Measurements from ENCODE around the gene GGN.
"Not testable (repeated sequence)": the region's sequence is repeated elsewhere in the genome, so short reads cannot be mapped to it uniquely, and the experiment has no call there.

GGN gene

DNA sequence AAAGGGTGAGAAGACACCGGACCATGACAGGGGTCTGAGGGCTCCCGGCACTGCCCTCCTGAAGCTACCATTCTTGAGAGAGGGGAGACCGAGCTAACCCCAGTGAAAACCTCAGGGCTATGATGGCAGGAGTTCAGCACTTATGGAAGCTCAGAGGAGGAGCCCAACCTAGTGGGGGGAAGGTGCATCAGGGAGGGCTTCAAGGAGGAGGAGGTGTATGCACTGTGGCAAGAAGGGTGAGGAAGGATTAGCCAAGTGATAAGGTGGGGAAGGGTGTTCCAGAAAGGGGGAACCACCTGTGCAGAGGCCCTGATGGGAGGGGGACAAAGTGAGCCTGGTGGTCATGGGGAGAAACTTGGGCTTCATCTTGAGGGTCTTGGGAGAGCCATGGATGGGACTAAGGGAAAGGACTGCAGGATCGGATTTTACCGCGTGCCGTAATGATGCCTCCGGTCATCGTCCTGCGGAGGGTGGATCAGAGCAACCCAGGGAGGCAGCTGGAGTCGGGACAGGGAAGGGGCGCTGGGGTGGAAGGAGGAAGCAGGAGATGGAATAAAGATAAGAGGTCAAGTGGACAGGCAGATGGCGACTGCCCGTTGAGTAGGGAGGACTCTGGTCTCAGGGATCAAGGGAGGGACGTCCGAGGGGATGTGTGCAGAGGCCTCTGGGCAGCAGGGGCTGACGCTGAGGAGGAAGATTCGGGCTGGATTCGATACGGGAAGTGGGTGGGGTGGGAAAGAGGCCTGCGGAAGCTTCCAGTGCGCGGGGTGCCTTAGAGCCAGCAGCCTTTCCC, 26.8 kb downstream of the GGN start:
- no peak for DNase-seq

DNA sequence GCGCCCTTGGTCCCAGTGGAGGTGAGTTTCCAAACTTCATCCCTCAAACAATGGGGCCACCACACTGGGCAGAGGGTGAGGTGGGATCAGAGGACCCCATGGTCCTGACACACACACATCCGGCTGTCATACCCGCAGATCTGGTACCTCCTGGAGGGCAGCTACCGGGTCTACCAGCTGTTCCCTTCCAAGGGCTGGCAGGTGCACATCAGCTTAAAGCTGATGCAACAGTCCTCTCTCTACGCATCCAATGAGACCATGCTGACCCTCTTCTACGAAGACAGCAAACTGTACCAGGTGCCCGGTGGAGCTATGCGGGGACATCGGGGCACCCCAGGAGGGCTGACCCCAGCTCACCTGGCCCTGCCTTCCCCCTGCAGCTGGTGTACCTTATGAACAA, 27.5 kb downstream of the GGN start:
- no peak for DNase-seq

DNA sequence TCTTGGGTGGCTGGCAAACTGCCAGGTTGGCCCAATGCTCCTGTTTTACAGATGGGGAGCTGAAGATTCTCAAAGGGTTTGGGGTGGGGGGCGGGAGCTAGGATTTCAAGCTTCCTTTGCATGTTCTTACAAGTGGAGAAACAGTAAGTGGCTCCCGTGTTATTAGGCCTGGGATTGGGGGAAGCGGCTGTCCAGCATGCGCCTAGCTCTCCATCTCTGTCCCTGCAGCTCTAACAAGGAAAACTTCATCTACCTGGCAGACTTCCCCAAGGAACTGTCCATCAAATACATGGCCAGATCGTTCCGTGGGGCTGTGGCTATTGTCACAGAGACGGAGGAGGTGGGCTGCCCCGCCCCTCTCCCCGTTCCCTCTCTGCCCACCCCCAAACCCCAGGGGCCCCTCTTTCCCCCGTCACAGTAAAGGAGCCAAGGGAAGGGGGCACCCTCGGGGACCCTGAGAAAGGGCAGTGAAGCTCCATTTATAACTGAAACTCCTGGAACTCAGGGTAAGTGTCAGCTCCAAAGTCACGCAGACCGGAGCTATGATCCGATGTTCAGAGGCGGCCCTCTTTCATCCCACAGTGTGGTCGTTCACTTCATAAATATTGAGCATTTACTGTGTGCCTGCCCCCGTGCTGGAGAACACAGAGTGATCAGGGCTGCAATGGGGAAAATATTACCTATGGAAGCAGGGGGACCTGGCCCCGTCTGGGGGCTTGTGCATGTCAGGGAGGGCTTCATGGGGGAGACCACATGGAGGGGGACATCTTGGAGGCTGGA, 28.4 kb downstream of the GGN start:
- no peak for DNase-seq

DNA sequence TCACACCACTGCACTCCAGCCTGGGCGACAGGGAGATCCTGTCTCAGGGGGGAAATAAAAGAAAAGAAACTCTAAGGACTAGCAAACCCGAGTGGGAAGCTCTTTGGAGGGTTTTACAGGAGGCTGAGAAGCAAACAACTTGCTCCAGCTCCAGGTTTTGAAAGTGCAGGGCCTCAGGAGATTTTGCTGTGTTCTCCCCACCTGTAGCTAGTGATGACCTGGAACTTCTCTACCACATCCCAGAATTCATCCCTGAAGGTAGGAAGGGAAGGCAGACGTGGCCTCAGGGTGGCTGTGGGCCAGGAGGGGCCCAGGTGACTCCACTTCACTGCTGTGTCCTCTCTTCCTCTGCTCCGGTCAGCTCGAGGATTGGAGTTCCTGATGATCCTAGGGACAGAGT, 29.8 kb downstream of the GGN start:
- DNase-seq, result no peak

DNA sequence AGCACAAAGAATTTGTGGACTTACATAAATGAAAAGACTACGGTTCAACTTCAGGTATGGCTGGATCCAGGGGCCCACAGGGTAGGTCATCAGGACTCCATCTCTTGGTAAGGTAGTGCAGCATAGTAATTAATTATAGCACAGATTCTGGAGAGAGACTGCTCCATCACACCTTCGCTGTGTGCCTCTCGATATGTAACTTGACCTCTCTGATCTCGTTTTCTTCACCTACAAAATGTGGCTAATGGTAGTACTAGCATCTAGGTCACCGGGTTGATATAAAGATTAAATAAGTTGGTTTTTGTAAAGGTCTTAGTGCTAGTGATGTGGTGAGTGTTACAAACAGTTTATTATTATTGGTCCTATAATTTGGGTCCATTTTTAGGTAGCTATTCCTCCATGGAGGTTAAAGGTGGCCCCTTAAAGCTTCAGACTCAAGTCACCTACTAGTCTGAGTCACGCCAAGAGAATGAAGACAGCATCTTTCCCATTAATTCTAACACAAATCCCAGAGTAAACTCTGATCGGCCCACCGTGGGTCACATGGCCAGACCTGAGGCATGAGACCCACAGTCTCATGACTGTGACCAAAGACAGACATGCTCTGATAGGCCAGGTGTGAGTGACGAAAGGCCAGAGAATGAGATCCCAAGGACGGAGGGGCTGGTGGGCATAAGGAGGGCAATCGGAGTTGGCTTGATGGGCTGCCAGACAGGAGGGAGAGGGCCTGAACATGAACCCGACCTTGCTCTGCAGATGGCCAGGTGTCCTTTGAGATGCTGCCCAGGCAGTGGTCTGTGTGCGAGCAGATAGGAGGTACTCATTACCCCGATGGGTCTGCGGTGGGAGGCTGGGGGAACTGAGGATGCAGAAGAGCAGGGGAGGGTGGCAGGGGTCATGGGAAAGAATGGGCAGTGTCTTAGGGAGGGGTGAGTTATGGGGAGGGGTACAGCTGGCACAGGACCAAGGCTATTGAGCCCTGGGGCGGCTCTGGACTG, 31.8 kb downstream of the GGN start:
- DNase-seq, result no peak

DNA sequence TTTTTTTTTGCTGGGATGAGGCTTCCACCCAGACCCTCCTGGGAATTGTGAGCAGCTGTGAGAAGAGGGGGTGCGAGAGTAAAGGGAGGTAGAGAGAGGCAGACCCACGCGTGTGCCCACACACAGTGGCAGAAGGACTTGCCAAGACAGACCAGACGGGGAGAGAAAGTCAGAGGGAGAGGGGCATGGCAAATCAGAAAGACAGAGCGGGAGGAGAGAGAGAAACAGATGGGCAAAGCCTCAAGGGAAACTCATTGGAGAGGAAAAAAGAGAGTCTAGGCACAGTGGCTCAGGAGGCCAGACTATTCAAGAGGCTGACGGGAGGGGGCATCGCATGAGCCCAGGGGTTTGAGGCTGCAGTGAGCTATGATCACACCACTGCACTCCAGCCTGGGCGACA, 35.2 kb downstream of the GGN start:
- no peak for DNase-seq

DNA sequence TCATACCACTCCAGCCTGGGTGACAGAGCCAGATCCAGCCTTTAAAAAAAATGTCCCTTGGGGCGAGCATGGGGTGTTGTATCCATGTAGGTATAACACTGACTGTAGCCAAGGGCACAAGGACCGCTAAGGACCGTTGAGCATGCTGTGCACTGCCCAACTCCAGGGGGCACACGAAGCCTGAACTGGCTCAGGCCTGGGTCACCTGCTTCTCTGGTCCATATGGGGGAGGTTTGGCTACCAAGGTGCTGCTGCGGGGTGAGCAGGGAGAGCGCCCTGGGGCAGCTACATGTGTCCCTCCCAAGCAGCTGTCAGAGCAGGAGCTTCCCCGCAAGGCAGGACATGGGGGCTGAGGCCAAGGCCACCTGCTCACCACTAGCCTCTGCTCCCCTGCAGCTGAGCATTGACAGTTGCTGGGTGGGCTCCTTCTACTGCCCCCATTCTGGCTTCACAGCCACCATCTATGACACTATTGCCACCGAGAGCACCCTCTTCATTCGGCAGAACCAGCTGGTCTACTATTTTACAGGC, 35.9 kb downstream of the GGN start:
- DNase-seq, result no peak

DNA sequence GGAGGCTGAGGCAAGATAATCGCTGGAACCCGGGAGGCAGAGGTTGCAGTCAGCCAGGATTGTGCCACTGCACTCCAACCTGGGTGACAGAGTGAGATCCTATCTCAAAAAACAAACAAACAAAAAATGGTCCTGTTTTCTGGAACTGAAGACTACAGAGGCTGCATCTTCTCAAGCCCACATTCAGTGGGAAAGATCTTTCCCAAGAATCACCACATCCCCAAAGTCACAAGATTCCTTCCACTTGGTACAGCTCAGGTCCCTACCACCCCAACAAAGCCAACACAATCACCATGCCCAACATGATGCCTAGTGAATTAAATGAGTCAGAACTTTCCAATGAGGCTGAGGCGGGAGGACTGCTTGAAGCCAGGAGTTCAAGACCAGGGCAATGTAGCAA, 37.0 kb downstream of the GGN start:
- no peak for DNase-seq

DNA sequence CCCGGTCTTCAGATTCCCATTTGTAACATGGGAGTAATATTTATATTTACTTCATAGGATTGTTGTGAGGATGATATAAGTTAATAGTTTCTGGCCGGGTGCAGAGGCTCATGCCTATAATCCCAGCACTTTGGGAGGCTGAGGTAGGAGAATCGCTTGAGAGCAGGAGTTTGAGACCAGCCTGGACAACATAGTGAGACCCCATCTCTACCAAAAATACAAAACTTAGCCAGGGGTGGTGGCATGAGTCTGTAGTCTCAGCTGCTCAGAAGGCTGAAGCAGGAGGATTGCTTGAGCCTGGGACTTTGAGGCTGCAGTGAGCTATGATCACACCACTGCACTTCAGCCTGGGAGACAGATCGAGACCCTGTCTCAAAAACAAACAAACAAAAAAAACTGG, 41.0 kb downstream of the GGN start:
- DNase-seq, result no peak

DNA sequence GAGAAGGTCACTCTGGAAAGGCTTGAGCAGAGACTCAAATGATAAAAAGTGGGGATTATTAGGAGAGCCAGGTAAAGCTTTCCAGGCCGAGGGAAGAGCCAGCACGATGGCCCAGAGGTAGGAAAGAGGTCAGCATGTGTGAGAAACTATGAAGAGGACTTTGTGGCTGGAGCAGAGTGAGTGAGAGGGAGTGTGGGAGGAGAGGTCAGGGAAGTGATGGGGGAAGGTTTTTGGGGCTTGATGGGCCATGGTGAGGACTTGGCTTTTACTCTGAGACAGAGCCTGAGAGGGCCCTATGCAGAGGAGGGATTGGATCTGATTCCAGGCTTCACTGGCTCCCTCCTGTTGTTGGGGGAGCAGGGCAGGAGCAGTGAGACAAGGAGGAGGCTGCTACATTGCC, 46.9 kb downstream of the GGN start:
- no peak for DNase-seq

DNA sequence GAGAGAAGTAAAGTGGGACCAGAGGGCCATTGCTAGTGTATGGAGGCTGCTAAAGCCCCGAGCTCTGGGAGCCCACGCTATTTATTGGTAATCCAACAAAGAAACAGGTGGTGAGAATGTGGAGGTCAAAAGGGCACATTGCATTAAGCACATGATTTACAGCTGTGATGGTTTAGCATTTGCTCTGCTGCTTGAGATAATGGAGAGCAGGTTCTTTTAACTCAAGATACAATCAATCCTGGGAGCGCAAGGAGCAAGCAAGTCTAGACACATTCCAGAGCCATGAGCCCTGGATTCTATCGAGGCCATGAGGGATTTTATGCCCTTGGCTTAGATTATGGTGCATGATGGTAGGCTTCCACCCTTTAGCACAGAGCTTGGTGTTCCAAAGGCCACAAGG, 48.8 kb downstream of the GGN start:
- not testable (repeated sequence) for DNase-seq

DNA sequence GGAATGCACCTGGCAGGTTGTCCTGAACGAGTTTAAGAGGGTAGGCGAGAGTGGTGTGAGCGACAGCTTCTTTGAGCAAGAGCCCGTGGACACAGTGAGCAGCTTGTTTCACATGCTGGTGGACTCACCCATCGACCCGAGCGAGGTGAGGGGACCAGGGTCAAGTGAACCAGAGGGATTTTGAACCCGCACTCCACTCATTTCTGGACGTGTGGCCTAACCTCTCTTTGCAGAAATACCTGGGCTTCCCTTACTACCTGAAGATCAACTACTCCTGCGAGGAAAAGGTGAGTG, 50.5 kb downstream of the GGN start:
- DNase-seq, result no peak

DNA sequence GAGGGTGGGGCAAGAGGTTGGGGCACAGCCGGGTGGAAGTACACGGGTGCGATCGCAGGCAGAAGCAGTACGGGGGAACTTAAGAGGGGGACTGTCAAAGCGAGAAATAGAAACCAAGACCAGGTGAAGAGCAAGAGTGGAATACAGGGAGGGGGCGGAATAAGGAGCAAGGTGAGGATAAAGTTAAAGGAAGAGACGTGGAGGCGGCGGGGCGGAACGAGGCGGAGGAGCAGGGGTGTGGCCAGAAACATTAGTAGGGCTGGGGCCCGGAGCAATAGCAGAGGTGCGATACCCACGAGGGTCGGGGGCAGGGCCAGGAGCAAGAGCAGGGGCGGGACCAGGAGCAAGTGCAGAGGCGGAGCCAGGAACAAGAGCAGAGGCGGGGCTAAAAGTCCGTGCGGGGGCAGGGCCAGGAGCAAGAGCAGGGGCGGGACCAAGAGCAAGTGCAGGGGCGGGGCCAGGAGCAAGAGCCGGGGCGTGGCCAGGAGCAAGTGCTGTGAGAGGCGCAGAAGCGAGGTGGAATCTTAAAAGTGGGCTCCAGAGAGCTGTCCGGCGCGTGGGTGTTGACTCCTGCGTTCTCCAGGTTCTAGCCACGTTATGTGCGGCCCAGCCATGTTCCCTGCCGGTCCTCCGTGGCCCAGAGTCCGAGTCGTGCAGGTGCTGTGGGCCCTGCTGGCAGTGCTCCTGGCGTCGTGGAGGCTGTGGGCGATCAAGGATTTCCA, 51.0 kb downstream of the GGN start:
- peak; percentile 93 for DNase-seq

DNA sequence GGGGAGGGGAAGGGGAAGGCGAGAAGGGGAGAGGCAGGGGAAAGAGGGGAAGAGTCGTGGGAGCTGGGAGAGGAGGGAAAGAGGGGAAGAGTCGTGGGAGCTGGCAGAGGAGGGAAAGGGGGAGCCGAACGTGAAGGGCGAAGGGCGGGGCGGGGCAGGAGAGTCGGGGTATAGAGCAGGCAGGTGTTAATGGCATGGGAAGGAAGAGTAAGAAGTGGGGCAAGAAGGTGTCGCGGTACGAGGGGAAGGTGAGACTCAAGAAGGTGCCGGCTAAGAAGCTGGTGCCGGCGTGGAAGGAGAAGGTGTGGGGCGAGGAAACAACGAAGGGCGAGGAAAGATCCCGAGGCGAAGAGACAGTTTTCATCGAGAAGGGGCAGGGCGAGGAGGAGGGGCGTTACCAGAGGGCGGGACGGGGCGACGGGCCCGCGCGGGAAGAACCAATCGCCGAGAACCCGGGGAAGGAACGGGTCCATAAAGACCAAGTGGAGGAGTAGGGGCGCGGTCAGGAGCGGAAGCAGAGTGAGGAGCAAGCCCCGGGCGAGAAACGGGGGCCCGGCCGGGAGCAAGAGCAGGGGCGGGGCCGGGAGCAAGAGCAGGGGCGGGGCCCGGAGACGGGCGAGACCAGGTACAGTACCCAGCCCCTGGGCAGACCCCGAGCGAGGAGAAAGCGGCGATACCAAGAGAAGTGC, 51.7 kb downstream of the GGN start:
- peak; percentile 94 for DNase-seq
